ENCODE results near the gene RAB17. TPM values are rescaled to one million over a fixed set of nuclear protein-coding genes. Genes with fewer than 3 reads are reported as not detected.

The RAB17 gene, protein sequence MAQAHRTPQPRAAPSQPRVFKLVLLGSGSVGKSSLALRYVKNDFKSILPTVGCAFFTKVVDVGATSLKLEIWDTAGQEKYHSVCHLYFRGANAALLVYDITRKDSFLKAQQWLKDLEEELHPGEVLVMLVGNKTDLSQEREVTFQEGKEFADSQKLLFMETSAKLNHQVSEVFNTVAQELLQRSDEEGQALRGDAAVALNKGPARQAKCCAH
- total RNA-seq = not detected

GRCh38 chr2:237590272-237591140, at the start of gene RAB17:
Gene RAB17, minus strand, starts transcription at chr2:237590734. Its CDS starts 4,580 bp downstream, at chr2:237586154.
- Mint-ChIP-seq H3K27ac (no peak within 1 kb of the TSS), H3K4me3 (no peak within 1 kb of the TSS), H3K27me3 (peaks cover 25% of the 10 kb centered on the region), H3K36me3 (no peaks in the 10 kb centered on the region), H3K9me3 (ENCODE audit: low read depth) (no peaks in the 10 kb centered on the region), H3K4me1 (peaks cover 11% of the 10 kb centered on the region)
- DNase-seq (no peak), ATAC-seq (no peak)
- CTCF ChIA-PET = interaction anchor here (0.7 kb wide), 1 partner anchor 581 kb away, joined by 3 read pairs; no protein-coding TSS in a partner anchor

GRCh38 chr2:237639836-237640220, 49.3 kb upstream of the RAB17 start:
- CTCF ChIA-PET = no interaction called here
- Mint-ChIP-seq H3K4me1 (peaks cover 6% of the 10 kb centered on the region), H3K27me3 (peaks cover 35% of the 10 kb centered on the region), H3K4me3 (no peak overlapping the region), H3K27ac (no peak overlapping the region), H3K36me3 (peaks cover 3% of the 10 kb centered on the region), H3K9me3 (ENCODE audit: low read depth) (peaks cover 4% of the 10 kb centered on the region)
- ATAC-seq (no peak), DNase-seq (no peak)

- ATAC-seq (no peak), DNase-seq (peak; percentile 21)
- Mint-ChIP-seq H3K4me3 (no peak overlapping the region), H3K4me1 (peaks cover 6% of the 10 kb centered on the region), H3K27me3 (peaks cover 41% of the 10 kb centered on the region), H3K9me3 (ENCODE audit: low read depth) (peaks cover 5% of the 10 kb centered on the region), H3K27ac (no peak overlapping the region), H3K36me3 (peaks cover 3% of the 10 kb centered on the region)
- CTCF ChIA-PET = no interaction called here
Observed at GRCh38 chr2:237639052-237639835, 48.7 kb upstream of the RAB17 start.

DNA sequence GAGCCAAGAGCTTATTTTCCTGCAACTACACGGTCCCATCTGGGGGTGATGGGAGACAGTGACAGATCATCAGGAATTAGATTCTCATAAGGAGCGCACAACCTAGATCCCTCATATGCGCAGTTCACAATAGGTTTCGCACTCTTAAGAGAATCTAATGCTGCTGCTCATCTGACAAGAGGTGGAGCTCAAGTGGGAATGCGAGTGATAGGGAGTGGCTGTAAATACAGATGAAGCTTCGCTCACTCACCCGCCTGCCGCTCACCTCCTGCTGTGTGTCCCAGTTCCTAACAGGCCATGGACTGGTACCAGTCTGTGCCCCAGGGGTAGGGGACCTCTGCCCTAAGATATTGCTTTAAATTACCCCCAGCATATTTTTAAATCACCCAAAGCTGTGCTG, 47.6 kb upstream of the RAB17 start:
- peaks cover 6% of the 10 kb centered on the region for H3K4me1 Mint-ChIP-seq
- H3K9me3 Mint-ChIP-seq (ENCODE audit: low read depth) = peaks cover 5% of the 10 kb centered on the region
- peaks cover 3% of the 10 kb centered on the region for H3K36me3 Mint-ChIP-seq
- no peak overlapping the region for H3K4me3 Mint-ChIP-seq
- CTCF ChIA-PET = no interaction called here
- H3K27ac Mint-ChIP-seq = no peak overlapping the region
- H3K27me3 Mint-ChIP-seq = peaks cover 43% of the 10 kb centered on the region
- ATAC-seq (no peak), DNase-seq (peak; percentile 22)

- ATAC-seq (no peak), DNase-seq (no peak)
- Mint-ChIP-seq H3K27me3 (peaks cover 43% of the 10 kb centered on the region), H3K36me3 (peaks cover 3% of the 10 kb centered on the region), H3K9me3 (ENCODE audit: low read depth) (peaks cover 5% of the 10 kb centered on the region), H3K4me1 (peaks cover 6% of the 10 kb centered on the region), H3K4me3 (no peak overlapping the region), H3K27ac (no peak overlapping the region)
- CTCF ChIA-PET = interaction anchor here (1.2 to 1.3 kb wide), 2 partner anchors 35 to 107 kb away, joined by 4 read pairs; no protein-coding TSS in a partner anchor
Observed at GRCh38 chr2:237637429-237638135, 47.0 kb upstream of the RAB17 start.

- Mint-ChIP-seq H3K27ac (no peak overlapping the region), H3K27me3 (peaks cover 43% of the 10 kb centered on the region), H3K36me3 (peaks cover 3% of the 10 kb centered on the region), H3K4me3 (no peak overlapping the region), H3K4me1 (peaks cover 6% of the 10 kb centered on the region), H3K9me3 (ENCODE audit: low read depth) (peaks cover 5% of the 10 kb centered on the region)
- CTCF ChIA-PET = interaction anchor here (1.2 to 1.3 kb wide), 2 partner anchors 36 to 108 kb away, joined by 4 read pairs; no protein-coding TSS in a partner anchor
- DNase-seq (peak; percentile 39), ATAC-seq (no peak)
Observed at GRCh38 chr2:237636578-237636977, 46.0 kb upstream of the RAB17 start.

DNA sequence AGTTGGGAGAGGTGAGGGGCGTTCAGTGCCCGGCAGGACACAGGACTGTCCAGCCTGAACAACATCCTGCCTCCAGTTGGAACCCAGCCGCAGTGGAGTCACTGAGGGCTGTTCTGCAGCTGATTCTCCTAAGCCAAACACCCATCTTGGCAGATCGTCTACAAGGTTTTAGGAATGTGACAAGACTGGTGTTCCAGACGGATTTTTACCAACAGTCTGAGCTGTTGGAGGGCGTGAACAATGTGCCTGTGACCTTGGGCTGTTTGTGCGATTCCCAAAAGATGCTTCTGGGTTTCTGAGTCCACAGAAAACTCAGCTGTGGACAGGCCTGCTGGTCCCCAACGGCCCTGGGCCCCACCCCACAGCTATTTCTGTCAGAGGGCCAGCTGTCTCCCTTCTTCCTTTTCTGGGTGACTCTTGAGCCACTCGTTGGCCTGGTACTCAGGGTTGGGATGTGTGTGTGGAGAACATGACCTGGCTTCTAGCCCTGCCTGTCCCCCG, 42.6 kb upstream of the RAB17 start:
- Mint-ChIP-seq H3K27ac (no peak overlapping the region), H3K27me3 (peaks cover 48% of the 10 kb centered on the region), H3K36me3 (peaks cover 3% of the 10 kb centered on the region), H3K4me3 (no peak overlapping the region), H3K4me1 (peaks cover 14% of the 10 kb centered on the region), H3K9me3 (ENCODE audit: low read depth) (peaks cover 5% of the 10 kb centered on the region)
- DNase-seq = no peak
- no peak for ATAC-seq
- CTCF ChIA-PET = no interaction called here

- Mint-ChIP-seq H3K36me3 (peaks cover 3% of the 10 kb centered on the region), H3K27me3 (peaks cover 47% of the 10 kb centered on the region), H3K9me3 (ENCODE audit: low read depth) (peaks cover 5% of the 10 kb centered on the region), H3K4me3 (no peak overlapping the region), H3K4me1 (peaks cover 16% of the 10 kb centered on the region), H3K27ac (no peak overlapping the region)
- ATAC-seq (no peak), DNase-seq (no peak)
- CTCF ChIA-PET = interaction anchor here (0.9 kb wide), 1 partner anchor 510 kb away, joined by 3 read pairs; no protein-coding TSS in a partner anchor
Observed at GRCh38 chr2:237631801-237632585, 41.5 kb upstream of the RAB17 start.

DNA sequence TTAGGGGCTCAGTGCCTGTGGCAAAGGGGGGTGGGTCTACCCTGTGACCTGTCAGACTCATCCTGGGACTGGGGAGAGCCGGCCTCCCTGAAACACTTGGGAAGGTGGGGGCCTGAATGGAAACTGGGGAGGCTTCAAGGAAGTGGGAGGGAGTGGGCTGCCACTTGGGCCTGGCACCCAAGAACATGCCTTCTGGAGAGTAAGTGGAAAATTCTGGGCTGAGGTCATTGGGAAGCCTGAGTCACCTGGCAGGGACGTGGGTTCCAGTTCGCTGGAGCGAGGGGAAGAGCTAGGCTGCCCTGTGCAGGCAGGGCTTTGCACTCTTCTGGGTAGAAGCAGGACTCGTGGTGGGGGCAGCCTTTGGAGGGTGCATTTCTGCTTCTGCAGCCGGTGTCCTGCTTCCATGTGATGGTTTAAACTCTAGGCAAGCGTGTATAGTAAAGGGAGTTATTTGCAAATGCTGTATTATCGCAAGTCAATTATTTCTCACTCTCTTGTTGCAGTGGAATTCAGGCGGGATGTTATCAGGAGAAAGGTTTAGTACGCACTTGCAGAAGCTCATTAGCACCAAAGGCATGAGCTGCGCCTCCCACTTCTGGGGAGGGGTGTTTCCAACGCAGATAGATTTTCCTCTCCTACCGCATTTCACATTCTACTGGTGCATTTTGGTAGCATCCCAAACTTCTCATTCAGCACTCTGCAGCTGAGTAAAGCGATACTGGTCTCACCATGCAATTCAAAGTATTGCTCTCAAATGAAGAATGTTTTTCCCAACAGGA, 40.7 kb upstream of the RAB17 start:
- H3K27ac Mint-ChIP-seq = no peak overlapping the region
- peaks cover under 1% of the 10 kb centered on the region for H3K36me3 Mint-ChIP-seq
- peaks cover 48% of the 10 kb centered on the region for H3K27me3 Mint-ChIP-seq
- H3K9me3 Mint-ChIP-seq (ENCODE audit: low read depth) = peaks cover 2% of the 10 kb centered on the region
- no peak for ATAC-seq
- H3K4me1 Mint-ChIP-seq = peaks cover 10% of the 10 kb centered on the region
- DNase-seq = no peak
- no peak overlapping the region for H3K4me3 Mint-ChIP-seq
- CTCF ChIA-PET = interaction anchor here (0.9 kb wide), 1 partner anchor 509 kb away, joined by 3 read pairs; no protein-coding TSS in a partner anchor

DNA sequence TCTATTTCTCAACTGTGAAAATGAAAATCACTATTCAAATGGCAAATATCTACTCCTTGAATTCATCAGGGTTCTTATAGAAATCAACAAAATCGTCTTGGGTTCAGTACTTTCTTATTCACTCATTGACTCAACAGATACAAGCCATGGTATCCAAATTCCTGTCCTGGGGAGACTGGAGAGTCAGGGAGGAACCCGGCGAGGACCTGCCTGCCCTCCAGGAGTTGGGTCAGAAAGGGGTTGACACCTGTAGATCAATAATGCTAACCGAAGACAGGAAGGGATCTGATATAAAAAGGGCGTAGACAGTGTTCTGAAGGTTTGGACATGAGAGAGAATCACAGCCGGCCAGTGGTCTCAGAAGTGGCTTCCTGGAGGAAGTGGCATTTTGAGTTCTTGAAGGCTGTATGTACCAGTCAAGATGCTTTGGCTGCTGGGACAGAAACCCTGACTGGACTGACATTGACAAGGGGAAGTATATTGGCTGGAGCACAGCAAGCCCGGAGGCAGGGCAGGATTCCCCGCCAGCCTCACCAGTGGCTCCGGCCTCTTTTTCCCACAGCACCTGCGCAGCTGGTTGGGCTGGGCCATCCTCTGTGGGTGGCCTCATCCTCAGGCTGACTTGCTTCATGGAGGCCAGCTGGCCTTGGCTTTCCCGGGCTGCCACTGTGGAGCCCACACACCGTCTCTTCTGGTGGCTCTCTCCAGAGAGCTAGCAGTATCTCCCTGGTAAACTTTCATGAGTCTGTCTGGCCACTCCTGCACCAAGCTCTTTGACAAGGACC, 39.9 kb upstream of the RAB17 start:
- H3K27ac Mint-ChIP-seq = no peak overlapping the region
- DNase-seq = no peak
- H3K36me3 Mint-ChIP-seq = no peaks in the 10 kb centered on the region
- H3K4me1 Mint-ChIP-seq = peaks cover 10% of the 10 kb centered on the region
- H3K27me3 Mint-ChIP-seq = peaks cover 53% of the 10 kb centered on the region
- H3K9me3 Mint-ChIP-seq (ENCODE audit: low read depth) = peaks cover 2% of the 10 kb centered on the region
- no peak overlapping the region for H3K4me3 Mint-ChIP-seq
- no peak for ATAC-seq
- CTCF ChIA-PET = no interaction called here

- H3K27ac Mint-ChIP-seq = no peak overlapping the region
- no peak for ATAC-seq
- peaks cover 10% of the 10 kb centered on the region for H3K4me1 Mint-ChIP-seq
- H3K9me3 Mint-ChIP-seq (ENCODE audit: low read depth) = peaks cover under 1% of the 10 kb centered on the region
- H3K4me3 Mint-ChIP-seq = no peak overlapping the region
- CTCF ChIA-PET = no interaction called here
- H3K36me3 Mint-ChIP-seq = no peaks in the 10 kb centered on the region
- no peak for DNase-seq
- peaks cover 55% of the 10 kb centered on the region for H3K27me3 Mint-ChIP-seq
Observed at GRCh38 chr2:237629739-237630138, 39.2 kb upstream of the RAB17 start.
